ENCODE measurements around the gene HLA-DPA1.
A peak's percentile ranks its signal among the peaks of the same experiment; 100 is the strongest.
"Not testable (repeated sequence)": the region's sequence is repeated elsewhere in the genome, so short reads cannot be mapped to it uniquely, and the experiment has no call there.

The HLA-DPA1 gene

GRCh38 chr6:33073431-33073871, at the start of gene HLA-DPA1:
HLA-DPA1 (minus strand) TSS chr6:33073649.
- peak in 23 of 42 donors; percentile 9 to 63 (median 33) for DNase-seq
- intact Hi-C loops (cut with DNase I): loop anchor here (10.0 kb wide), 1 partner anchor 59 kb away; no protein-coding TSS in a partner anchor

- DNase-seq: no peak
- intact Hi-C loops (cut with DNase I): no loop called here
Measured at GRCh38 chr6:33123181-33123580, 49.7 kb upstream of the HLA-DPA1 start.

- DNase-seq: no peak
- intact Hi-C loops (cut with DNase I): no loop called here
Measured at GRCh38 chr6:33120001-33120400, 46.6 kb upstream of the HLA-DPA1 start.

GRCh38 chr6:33118525-33119123, 45.2 kb upstream of the HLA-DPA1 start:
- DNase-seq: peak in 4 of 42 donors; percentile 18 to 51 (median 26)
- intact Hi-C loops (cut with DNase I): loop anchor here (5.0 kb wide), 1 partner anchor 129 kb away; no protein-coding TSS in a partner anchor

- DNase-seq: no peak
- intact Hi-C loops (cut with DNase I): loop anchor here (5.0 kb wide), 1 partner anchor 129 kb away; no protein-coding TSS in a partner anchor
Measured at GRCh38 chr6:33117811-33118277, 44.4 kb upstream of the HLA-DPA1 start.

GRCh38 chr6:33116841-33117711, 43.6 kb upstream of the HLA-DPA1 start:
- peak in 12 of 42 donors; percentile 2 to 56 (median 20) for DNase-seq
- intact Hi-C loops (cut with DNase I): loop anchor here (5.0 kb wide), 1 partner anchor 130 kb away; no protein-coding TSS in a partner anchor

- intact Hi-C loops (cut with DNase I): loop anchor here (5.0 kb wide), 1 partner anchor 131 kb away; no protein-coding TSS in a partner anchor
- no peak for DNase-seq
Measured at GRCh38 chr6:33116417-33116816, 43.0 kb upstream of the HLA-DPA1 start.

GRCh38 chr6:33114406-33114805, 41.0 kb upstream of the HLA-DPA1 start:
- no peak for DNase-seq
- intact Hi-C loops (cut with DNase I): no loop called here

GRCh38 chr6:33113755-33114154, 40.3 kb upstream of the HLA-DPA1 start:
- intact Hi-C loops (cut with DNase I): no loop called here
- no peak for DNase-seq

GRCh38 chr6:33112148-33112547, 38.7 kb upstream of the HLA-DPA1 start:
- peak in 10 of 42 donors; percentile 8 to 54 (median 30) for DNase-seq
- intact Hi-C loops (cut with DNase I): no loop called here

GRCh38 chr6:33108307-33108706, 34.9 kb upstream of the HLA-DPA1 start:
- no peak for DNase-seq
- intact Hi-C loops (cut with DNase I): no loop called here

- intact Hi-C loops (cut with DNase I): no loop called here
- DNase-seq: no peak
Measured at GRCh38 chr6:33107641-33108040, 34.2 kb upstream of the HLA-DPA1 start.

GRCh38 chr6:33105916-33106871, 32.7 kb upstream of the HLA-DPA1 start:
- intact Hi-C loops (cut with DNase I): no loop called here
- no peak for DNase-seq

- intact Hi-C loops (cut with DNase I): no loop called here
- DNase-seq: no peak
Measured at GRCh38 chr6:33105386-33105785, 31.9 kb upstream of the HLA-DPA1 start.

- intact Hi-C loops (cut with DNase I): no loop called here
- no peak for DNase-seq
Measured at GRCh38 chr6:33104887-33105286, 31.4 kb upstream of the HLA-DPA1 start.

GRCh38 chr6:33103776-33104175, 30.3 kb upstream of the HLA-DPA1 start:
- no peak for DNase-seq
- intact Hi-C loops (cut with DNase I): no loop called here

GRCh38 chr6:33101121-33101737, 27.8 kb upstream of the HLA-DPA1 start:
- DNase-seq; intact Hi-C loops (cut with DNase I): not testable (repeated sequence)

- no peak for DNase-seq
- intact Hi-C loops (cut with DNase I): no loop called here
Measured at GRCh38 chr6:33095681-33096080, 22.2 kb upstream of the HLA-DPA1 start.
